SHP77 (cell line): ENCODE measurements around the gene NCOA7.
A peak's percentile ranks its signal among the peaks of the same experiment; 100 is the strongest.
"Not testable (repeated sequence)": the region's sequence is repeated elsewhere in the genome, so short reads cannot be mapped to it uniquely, and the experiment has no call there.

ENCODE experiments used
- DNase-seq, 2 experiments: peaks; one replicate each; lab custom pipeline; 2025; lab: John Stamatoyannopoulos, UW

NCOA7 gene

GRCh38 chr6:125918681-125919566 lies 128.2 kb downstream of the NCOA7 start:
- peak in 1 of 2 experiments; percentile 10 for DNase-seq

- no peak for DNase-seq
These were observed 128.9 kb downstream of the NCOA7 start for GRCh38 chr6:125919618-125920017.

- DNase-seq = peak in 1 of 2 experiments; percentile 14
These were observed 131.6 kb downstream of the NCOA7 start for GRCh38 chr6:125922322-125922860.

- no peak for DNase-seq
These were observed 132.7 kb downstream of the NCOA7 start for GRCh38 chr6:125923366-125923877.

GRCh38 chr6:125924169-125924568 lies 133.4 kb downstream of the NCOA7 start:
- no peak for DNase-seq

GRCh38 chr6:125924697-125925358 lies 134.1 kb downstream of the NCOA7 start:
- DNase-seq = no peak

- no peak for DNase-seq
These were observed 136.0 kb downstream of the NCOA7 start for GRCh38 chr6:125926711-125927110.

GRCh38 chr6:125927761-125928160 lies 137.0 kb downstream of the NCOA7 start:
- DNase-seq = no peak

GRCh38 chr6:125930765-125931418 lies 140.1 kb downstream of the NCOA7 start:
- DNase-seq = no peak

- DNase-seq = no peak
These were observed 141.1 kb downstream of the NCOA7 start for GRCh38 chr6:125931733-125932450.

- DNase-seq = no peak
These were observed 141.7 kb downstream of the NCOA7 start for GRCh38 chr6:125932451-125932795.

- not testable (repeated sequence) for DNase-seq
These were observed 144.8 kb downstream of the NCOA7 start for GRCh38 chr6:125935520-125935919.

- no peak for DNase-seq
These were observed 148.3 kb downstream of the NCOA7 start for GRCh38 chr6:125939026-125939425.

- DNase-seq = no peak
These were observed 149.0 kb downstream of the NCOA7 start for GRCh38 chr6:125939791-125940190.

- DNase-seq = no peak
These were observed 149.7 kb downstream of the NCOA7 start for GRCh38 chr6:125940247-125941041.

GRCh38 chr6:125942672-125943527 lies 152.1 kb downstream of the NCOA7 start:
- DNase-seq = no peak

- DNase-seq = no peak
These were observed 153.0 kb downstream of the NCOA7 start for GRCh38 chr6:125943528-125944433.

- peak in 1 of 2 experiments; percentile 20 for DNase-seq
These were observed 153.7 kb downstream of the NCOA7 start for GRCh38 chr6:125944434-125944816.

- DNase-seq = no peak
These were observed 154.1 kb downstream of the NCOA7 start for GRCh38 chr6:125944896-125945295.
